VCaP (cell line): Measurements from ENCODE around the gene ZNF451.
A peak's percentile ranks its signal among the peaks of the same experiment; 100 is the strongest.

ENCODE experiments used
- H3K27ac ChIP-seq: fragments of 450-650 bp; 2 replicates; pipeline ENCODE4 v1.5.1; 2017
- TF ChIP-seq, protein P1 (sequence below): fragments of 450-650 bp; conservative IDR thresholded peaks from 2 replicates; pipeline ENCODE4 v1.5.1; 2017; ENCODE audit warnings: mild to moderate bottlenecking, moderate library complexity

ZNF451 gene

DNA sequence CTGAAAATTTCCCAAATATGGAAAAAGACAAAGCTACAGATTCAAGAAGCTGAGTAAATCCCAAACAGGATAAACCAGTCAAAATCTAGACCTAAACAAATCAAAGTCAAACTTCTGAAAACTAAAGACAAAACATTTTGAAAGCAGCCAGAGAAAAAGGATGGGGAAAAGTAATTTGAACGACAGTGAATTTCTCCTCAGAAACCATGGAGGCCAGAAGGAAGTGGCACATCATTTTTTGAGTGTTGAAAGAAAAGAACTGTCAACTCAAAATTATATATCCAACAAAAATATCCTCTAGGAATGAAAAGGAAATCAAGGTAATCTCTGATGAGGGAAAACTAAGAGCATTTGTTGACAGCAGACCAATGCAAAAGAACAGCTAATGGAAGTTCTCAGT lies 125.3 kb downstream of the ZNF451 start:
- no peak overlapping the region for H3K27ac ChIP-seq
- TF ChIP-seq, protein P1, sequence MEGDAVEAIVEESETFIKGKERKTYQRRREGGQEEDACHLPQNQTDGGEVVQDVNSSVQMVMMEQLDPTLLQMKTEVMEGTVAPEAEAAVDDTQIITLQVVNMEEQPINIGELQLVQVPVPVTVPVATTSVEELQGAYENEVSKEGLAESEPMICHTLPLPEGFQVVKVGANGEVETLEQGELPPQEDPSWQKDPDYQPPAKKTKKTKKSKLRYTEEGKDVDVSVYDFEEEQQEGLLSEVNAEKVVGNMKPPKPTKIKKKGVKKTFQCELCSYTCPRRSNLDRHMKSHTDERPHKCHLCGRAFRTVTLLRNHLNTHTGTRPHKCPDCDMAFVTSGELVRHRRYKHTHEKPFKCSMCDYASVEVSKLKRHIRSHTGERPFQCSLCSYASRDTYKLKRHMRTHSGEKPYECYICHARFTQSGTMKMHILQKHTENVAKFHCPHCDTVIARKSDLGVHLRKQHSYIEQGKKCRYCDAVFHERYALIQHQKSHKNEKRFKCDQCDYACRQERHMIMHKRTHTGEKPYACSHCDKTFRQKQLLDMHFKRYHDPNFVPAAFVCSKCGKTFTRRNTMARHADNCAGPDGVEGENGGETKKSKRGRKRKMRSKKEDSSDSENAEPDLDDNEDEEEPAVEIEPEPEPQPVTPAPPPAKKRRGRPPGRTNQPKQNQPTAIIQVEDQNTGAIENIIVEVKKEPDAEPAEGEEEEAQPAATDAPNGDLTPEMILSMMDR, result no peak

DNA sequence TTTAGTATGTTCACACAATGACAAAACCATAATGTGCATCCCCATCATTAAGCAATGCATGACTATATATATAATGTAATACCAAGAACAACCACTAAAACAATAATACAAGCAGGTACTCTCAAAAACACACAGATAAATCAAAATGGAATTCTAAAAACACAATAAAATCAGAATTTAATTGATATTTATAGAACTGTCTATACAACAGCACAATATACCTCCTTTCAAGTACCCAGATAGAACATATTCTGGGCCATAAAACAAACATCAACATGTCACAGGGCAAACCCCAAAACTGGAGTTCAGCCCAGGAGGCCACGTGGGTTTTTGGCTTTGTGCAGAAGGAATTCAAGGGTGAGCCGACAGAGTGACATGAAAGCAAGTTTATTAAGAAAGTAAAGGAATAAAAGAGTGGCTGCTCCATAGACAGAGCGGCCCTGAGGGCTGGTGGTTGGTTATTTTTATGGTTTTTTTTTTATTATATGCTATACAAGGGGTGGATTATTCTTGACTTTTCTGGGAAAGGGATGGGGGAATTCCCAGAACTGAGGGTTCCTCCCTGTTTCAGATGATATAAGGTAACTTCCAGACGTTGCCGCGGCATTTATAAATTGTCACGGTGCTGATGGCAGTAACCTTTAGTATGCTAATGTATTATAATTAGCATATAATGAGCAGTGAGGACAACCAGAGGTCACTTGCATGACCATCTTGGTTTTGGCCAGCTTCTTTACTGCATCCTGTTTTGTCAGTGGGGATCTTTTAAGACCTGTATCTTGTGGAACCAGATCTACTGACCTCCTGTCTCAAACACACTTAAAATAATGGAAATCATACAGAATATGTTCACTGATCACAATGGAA lies 126.5 kb downstream of the ZNF451 start:
- TF ChIP-seq, protein P1, result 0 out of 2 replicates have a peak, but pooled peaks have one; percentile 18

DNA sequence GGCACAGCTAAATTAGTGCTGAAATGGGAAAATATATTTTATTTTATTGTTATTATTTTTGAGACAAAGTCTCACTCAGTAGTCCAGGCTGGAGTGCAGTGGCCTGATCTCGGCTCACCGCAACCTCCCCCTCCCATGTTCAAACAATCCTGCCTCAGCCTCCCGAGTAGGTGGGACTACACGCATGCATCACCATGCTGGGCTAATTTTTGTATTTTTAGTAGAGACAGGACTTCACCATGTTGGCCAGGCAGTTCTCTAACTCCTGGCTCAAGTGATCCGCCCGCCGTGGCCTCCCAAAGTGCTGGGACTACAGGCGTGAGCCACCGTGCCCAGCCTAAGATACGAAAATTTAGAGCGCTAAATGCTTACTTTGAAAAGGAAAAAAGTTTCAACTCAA lies 127.3 kb downstream of the ZNF451 start:
- TF ChIP-seq, protein P1, result no peak
- peak overlapping the region; percentile 81 for H3K27ac ChIP-seq

More for the DNA sequence above, 126.5 kb downstream of the ZNF451 start:
- H3K27ac ChIP-seq, result peak overlapping the region; percentile 81
